Skeletal muscle tissue (tissue), 1 donor: ENCODE data around the gene TNIP2. TPM values are rescaled to one million over a fixed set of nuclear protein-coding genes. Genes with fewer than 3 reads are reported as not detected.

Experiments used
- total RNA-seq: library from RNA; depleted of rRNA; stranded (reverse); fragments of >200 nt; gene quantifications from one replicate; pipeline ENCODE4 v1.2.3, GENCODE V29; 2014

The TNIP2 gene
- total RNA-seq, 1 donor from 2014 or later: 14.6 TPM

Other genes with a start within 250 kb of the TNIP2 start
- gene FAM193A, start 219.7 kb downstream of the TNIP2 start, total RNA-seq: 10.4 TPM
- 7.8 TPM for gene SH3BP2, start 36.7 kb upstream of the TNIP2 start, total RNA-seq
- gene ADD1, start 87.5 kb upstream of the TNIP2 start, total RNA-seq: 155 TPM
- gene NOP14, start 207.1 kb upstream of the TNIP2 start, total RNA-seq: 10.4 TPM
- gene GRK4, start 207.2 kb upstream of the TNIP2 start, total RNA-seq: 12.5 TPM